Lung (tissue), 12 donors: Measurements from ENCODE around the gene BAIAP2. TPM values are rescaled to one million over a fixed set of nuclear protein-coding genes. Genes with fewer than 3 reads are reported as not detected.

Source experiments
- ATAC-seq: fragments of 200-7000 bp; cut with Tn5 transposase; one replicate; pipeline ENCODE4 v1.9.1; 2020; ENCODE audit warnings: moderate number of reproducible peaks; ENCODE audit not compliant: insufficient read depth, low FRiP score
- DNase-seq, 3 donors: peaks; one replicate each; pipeline ENCODE4 v3.0.0-alpha.2; 2013 to 2017
- H3K27ac ChIP-seq, 2 donors: one replicate each; pipeline ENCODE4 v1.5.1; 2013; ENCODE audit warnings: mild to moderate bottlenecking in 2 of 2, moderate library complexity in 2 of 2, control low read depth in 1 of 2, inconsistent platforms in 1 of 2, low read depth in 1 of 2, low read length in 1 of 2
- H3K27me3 ChIP-seq, 3 donors: one replicate each; pipeline ENCODE4 v1.5.1; 2013; ENCODE audit warnings: low read length in 2 of 3; ENCODE audit not compliant: control insufficient read depth in 3 of 3, insufficient read depth in 3 of 3
- H3K36me3 ChIP-seq, 4 donors: one replicate each; pipeline ENCODE4 v1.5.1; 2013; ENCODE audit warnings: low read length in 4 of 4, mild to moderate bottlenecking in 1 of 4, moderate library complexity in 1 of 4; ENCODE audit not compliant: control insufficient read depth in 4 of 4, insufficient read depth in 4 of 4
- H3K4me1 ChIP-seq, 5 donors: one replicate each; pipeline ENCODE4 v1.5.1; 2013; ENCODE audit warnings: low read length in 5 of 5, mild to moderate bottlenecking in 2 of 5, moderate library complexity in 1 of 5; ENCODE audit not compliant: control insufficient read depth in 5 of 5, insufficient read depth in 5 of 5
- H3K4me3 ChIP-seq: one replicate; pipeline ENCODE4 v1.5.1; 2013; ENCODE audit warnings: mild to moderate bottlenecking, control low read depth, moderate library complexity
- H3K9ac ChIP-seq, 2 donors: one replicate each; pipeline ENCODE4 v1.5.1; 2013; ENCODE audit warnings: low read length in 2 of 2, control low read depth in 1 of 2; ENCODE audit not compliant: insufficient read depth in 1 of 2
- H3K9me3 ChIP-seq, 4 donors: one replicate each; pipeline ENCODE4 v1.5.1; 2013; ENCODE audit warnings: low read length in 3 of 4, mild to moderate bottlenecking in 1 of 4, moderate library complexity in 1 of 4; ENCODE audit not compliant: control insufficient read depth in 4 of 4, insufficient read depth in 3 of 4
- WGBS, 2 donors: extraction: QIAGEN DNeasy Blood & Tissue Kit; methylation state at CpG; one replicate each; pipeline ENCODE4 v1.1.7; 2013; 5-methylcytosine and 5-hydroxymethylcytosine counted together
- polyA plus RNA-seq, 2 donors: library from polyadenylated mRNA; stranded (reverse); fragments of 200-250 nt; gene quantifications; one replicate each; pipeline ENCODE4 v1.2.1, GENCODE V29; 2013
- total RNA-seq, 2 donors: library from RNA; depleted of rRNA in 1 of 2; stranded (reverse); fragments of >200 nt in 1 of 2; gene quantifications; one replicate each; pipeline ENCODE4 v1.2.1, GENCODE V29; 2014 to 2021
- TF ChIP-seq, protein P1 (sequence below): IDR thresholded peaks from 2 replicates; pipeline ENCODE4 v1.5.1; 2012; ENCODE audit warnings: mild to moderate bottlenecking; ENCODE audit errors: control extremely low read depth, extremely low read depth
- donor health status: control.
- donor health status: control.
- donor health status: Bipolar disorder and iron deficiency.
- donor health status: healthy.
- donor health status: DM: yes; HTN: yes; CAD: no.

Gene BAIAP2
- total and polyA plus RNA-seq, 4 donors = 59.2 to 141 (median 77.7) TPM

DNA sequence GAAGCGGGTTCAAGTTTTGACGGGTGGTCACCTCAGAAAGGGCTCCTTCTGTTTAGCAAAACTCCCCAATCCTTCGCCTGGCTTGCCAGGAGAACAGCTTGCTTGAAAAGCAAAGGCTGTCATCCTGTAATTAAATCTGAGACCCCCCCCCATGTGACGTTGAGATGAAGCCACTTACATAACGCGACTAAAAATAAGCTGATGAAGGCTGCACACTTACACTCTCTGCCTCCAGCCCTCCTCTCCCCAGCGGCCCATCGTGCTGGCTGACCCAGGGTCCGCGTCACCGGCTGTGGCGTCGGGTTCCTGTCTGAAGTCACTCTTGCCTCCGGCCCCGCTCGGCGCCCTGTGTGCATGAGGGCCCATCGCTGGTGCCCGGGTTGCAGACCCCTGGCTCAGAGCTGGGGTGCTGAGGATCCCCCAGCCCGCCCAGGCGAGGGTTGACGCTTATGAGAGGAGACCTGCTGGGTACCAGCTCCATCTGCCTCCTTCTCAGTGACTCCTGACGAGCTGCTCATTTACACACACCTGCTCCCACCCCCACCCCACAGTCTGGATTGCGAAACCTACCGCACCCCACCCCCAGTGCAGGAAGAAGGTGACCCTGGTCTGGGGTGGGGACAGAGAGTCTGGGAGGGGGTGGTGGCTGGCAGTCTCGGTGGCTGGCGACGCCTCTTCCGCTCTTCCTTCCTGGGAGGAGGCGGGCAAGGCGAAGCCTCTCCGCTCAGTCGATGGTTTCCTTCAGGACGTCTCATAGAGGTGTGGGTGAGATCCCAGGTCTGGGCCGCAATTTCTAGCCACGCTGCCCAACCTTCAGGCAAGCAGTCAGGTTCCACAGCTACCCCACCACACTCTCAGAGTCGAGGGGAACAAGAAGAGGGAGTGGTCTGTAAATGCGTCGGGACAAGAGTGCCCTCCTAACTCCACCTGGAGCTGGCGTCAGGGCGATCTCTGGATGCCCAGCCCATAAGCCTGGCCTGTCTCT is 3.1 kb upstream of the BAIAP2 start:
- Histone ChIP-seq H3K27ac (peak overlapping the region in 1 of 2 donors; percentile 86), H3K9ac (no peak overlapping the region), H3K9me3 (no peaks in the 10 kb centered on the region), H3K4me1 (peaks cover 0 to 42% (median 20%) of the 10 kb centered on the region in 5 donors), H3K27me3 (peaks cover 0 to 4% (median 0%) of the 10 kb centered on the region in 3 donors), H3K4me3 (no peak overlapping the region), H3K36me3 (peaks cover 0 to 4% (median 0%) of the 10 kb centered on the region in 4 donors)
- peak in 1 of 3 donors; percentile 10 for DNase-seq
- TF ChIP-seq, protein P1, sequence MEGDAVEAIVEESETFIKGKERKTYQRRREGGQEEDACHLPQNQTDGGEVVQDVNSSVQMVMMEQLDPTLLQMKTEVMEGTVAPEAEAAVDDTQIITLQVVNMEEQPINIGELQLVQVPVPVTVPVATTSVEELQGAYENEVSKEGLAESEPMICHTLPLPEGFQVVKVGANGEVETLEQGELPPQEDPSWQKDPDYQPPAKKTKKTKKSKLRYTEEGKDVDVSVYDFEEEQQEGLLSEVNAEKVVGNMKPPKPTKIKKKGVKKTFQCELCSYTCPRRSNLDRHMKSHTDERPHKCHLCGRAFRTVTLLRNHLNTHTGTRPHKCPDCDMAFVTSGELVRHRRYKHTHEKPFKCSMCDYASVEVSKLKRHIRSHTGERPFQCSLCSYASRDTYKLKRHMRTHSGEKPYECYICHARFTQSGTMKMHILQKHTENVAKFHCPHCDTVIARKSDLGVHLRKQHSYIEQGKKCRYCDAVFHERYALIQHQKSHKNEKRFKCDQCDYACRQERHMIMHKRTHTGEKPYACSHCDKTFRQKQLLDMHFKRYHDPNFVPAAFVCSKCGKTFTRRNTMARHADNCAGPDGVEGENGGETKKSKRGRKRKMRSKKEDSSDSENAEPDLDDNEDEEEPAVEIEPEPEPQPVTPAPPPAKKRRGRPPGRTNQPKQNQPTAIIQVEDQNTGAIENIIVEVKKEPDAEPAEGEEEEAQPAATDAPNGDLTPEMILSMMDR = no peak
- ATAC-seq = no peak
- WGBS, 2 donors = 48 to 54% methylated on average over 41 of the region's 41 CpGs

DNA sequence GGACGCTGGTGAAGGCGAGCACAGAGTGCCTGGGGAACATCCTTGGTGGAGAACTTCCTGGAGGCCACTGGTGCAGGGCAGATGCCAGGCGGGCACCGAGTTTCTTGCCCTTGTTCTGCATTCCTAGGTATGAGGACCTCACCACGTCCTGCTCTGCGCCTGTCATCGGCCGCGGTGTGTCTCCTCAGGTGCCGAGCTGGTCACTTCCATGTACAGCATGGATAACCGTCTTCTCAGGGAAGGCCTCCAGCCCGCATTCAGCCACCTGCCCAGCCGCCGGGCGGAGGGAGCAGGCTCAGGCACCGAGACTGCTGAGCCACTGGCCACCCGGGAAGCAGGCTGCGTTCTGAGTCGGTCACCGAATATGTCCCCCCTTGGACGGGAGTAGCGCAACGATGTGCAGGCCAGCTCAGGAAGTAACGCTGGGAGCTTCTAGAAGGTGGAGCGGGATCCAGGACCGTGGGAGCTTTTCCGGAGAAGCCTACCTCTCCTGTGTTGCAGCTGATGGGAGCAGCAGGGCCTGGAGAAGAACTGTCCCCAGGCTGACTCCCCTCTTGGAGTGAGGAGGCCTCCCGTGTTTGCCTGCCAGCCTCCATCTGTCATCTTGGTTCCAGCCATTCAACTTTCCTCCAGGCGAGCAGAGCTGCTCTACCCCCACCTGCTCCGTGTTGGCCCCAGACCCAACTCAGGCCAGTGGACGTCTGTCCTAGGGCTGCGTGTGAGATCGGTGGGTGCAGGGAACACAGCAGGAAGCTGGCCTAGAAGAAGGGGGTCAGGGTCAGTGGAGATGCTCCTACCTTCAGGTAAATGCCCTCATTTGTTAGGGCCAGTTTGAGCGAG is 2.1 kb upstream of the BAIAP2 start:
- peak overlapping the region in 1 of 2 donors; percentile 48 for H3K27ac ChIP-seq
- 72% methylated on average over 34 of the region's 34 CpGs for WGBS, 2 donors
- TF ChIP-seq, protein P1 = no peak
- no peaks in the 10 kb centered on the region for H3K9me3 ChIP-seq
- no peak for ATAC-seq
- no peaks in the 10 kb centered on the region for H3K27me3 ChIP-seq
- no peak overlapping the region for H3K4me3 ChIP-seq
- no peak overlapping the region for H3K9ac ChIP-seq
- peaks cover 0 to 48% (median 29%) of the 10 kb centered on the region in 5 donors for H3K4me1 ChIP-seq
- DNase-seq = no peak
- peaks cover 0 to 4% (median 2%) of the 10 kb centered on the region in 4 donors for H3K36me3 ChIP-seq

DNA sequence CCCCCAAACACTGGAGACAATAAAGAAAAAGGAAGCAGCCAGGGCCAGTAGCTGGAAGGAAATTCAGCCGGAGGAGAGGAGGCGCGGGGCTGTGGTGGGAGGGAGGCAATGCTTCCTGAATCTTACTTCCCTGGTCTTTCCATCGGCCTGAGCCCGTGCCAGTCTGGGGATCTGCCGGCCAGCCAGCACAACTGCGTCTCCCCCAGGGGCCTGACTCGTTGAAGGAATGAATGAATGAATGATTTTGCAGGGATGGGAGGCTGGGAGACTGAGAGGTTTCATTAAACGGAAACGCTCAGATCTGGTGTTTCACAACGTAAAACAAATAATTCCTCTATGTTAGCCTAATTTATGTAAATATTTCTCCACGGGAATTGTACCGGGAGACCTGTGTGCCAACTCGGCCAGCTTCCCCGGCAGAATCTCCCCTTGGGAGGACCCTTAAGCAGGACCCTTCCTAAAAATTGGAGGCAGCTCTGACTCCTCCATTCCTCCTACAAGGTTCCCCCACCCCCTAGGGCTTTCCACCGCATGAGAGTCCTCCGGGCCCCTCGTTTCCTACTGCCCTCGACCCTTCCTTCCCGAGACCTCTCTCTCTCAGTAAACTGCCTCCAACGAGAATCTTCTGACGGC is 1.3 kb upstream of the BAIAP2 start:
- H3K36me3 ChIP-seq = peaks cover 0 to 6% (median 2%) of the 10 kb centered on the region in 4 donors
- H3K27me3 ChIP-seq = no peaks in the 10 kb centered on the region
- H3K27ac ChIP-seq = peak overlapping the region in 1 of 2 donors; percentile 48
- TF ChIP-seq, protein P1 = no peak
- H3K9ac ChIP-seq = peak overlapping the region in 1 of 2 donors; percentile 36
- H3K4me3 ChIP-seq = peak overlapping the region; percentile 56
- 3 to 10% methylated on average over 22 of the region's 22 CpGs for WGBS, 2 donors
- peaks cover 0 to 45% (median 31%) of the 10 kb centered on the region in 5 donors for H3K4me1 ChIP-seq
- ATAC-seq (no peak), DNase-seq (no peak)
- no peaks in the 10 kb centered on the region for H3K9me3 ChIP-seq
